Loucy (cell line): ENCODE data around the gene UQCC5.

Experiments
- CTCF ChIP-seq: fragments of 200-600 bp; sonication (generic); conservative IDR thresholded peaks from 2 replicates; pipeline ENCODE4 v1.5.1; 2014; ENCODE audit warnings: mild to moderate bottlenecking, antibody characterized with exemption, low read length
- EZH2phosphoT487 ChIP-seq: fragments of 200-600 bp; IDR thresholded peaks from 2 replicates; pipeline ENCODE4 v1.6.1; 2018; ENCODE audit warnings: antibody characterized with exemption, mild to moderate bottlenecking, moderate library complexity, borderline replicate concordance

- TF ChIP-seq CTCF (no peak), EZH2phosphoT487 (no peak)
Observed at GRCh38 chr3:52534281-52535183, 1.9 kb upstream of the UQCC5 start.
